GM12878 (cell line): ENCODE results near the gene MRRF. TPM values are rescaled to one million over a fixed set of nuclear protein-coding genes. Genes with fewer than 3 reads are reported as not detected.

Experiments
- ATAC-seq: fragments of 200-7000 bp; cut with Tn5 transposase; 3 replicates; pipeline ENCODE4 v1.9.1; 2020; ENCODE audit warnings: mild to moderate bottlenecking, moderate library complexity
- BruUV-seq: library from RNA; stranded (reverse); fragments of 400-500 nt; replicated peaks from 2 replicates; lab custom pipeline; 2021; lab: Mats Ljungman, UMichigan
- CTCF ChIA-PET: fragments of 300-600 bp; sonication (Branson Sonifier 250); formaldehyde crosslinking; extraction: SDS; loops from one replicate; lab custom pipeline; 2021; ENCODE audit warnings: inconsistent platforms; lab: Yijun Ruan, JAX
- POLR2A ChIA-PET: fragments of 350-600 bp; formaldehyde crosslinking; extraction: SDS; loops from one replicate; lab custom pipeline; 2021; ENCODE audit warnings: inconsistent platforms; lab: Charles Lee
- RAD21 ChIA-PET: fragments of 300-600 bp; sonication (Branson Sonifier 250); formaldehyde crosslinking; loops from one replicate; lab custom pipeline; 2023; ENCODE audit warnings: antibody characterized with exemption; ENCODE audit not compliant: unreplicated experiment; lab: Charles Lee
- SMC1A ChIA-PET: fragments of 300-600 bp; sonication (Branson Sonifier 250); formaldehyde crosslinking; loops from one replicate; lab custom pipeline; 2023; ENCODE audit not compliant: unreplicated experiment, uncharacterized antibody; lab: Charles Lee
- DNase-seq: peaks from one replicate; pipeline ENCODE4 v3.0.0-alpha.2; 2011; ENCODE audit warnings: low read depth, low spot score
- FAIRE-seq: peaks from 3 replicates; lab custom pipeline; 2011; peaks lifted over from hg19 to GRCh38; lab: Jason Lieb, UNC
- H2AFZ ChIP-seq: 2 replicates; pipeline ENCODE4 v1.6.0; 2011; ENCODE audit warnings: low read depth, low read length, control low read depth; ENCODE audit not compliant: control insufficient read depth
- H3K27ac ChIP-seq: 2 replicates; pipeline ENCODE4 v1.5.1; 2011; ENCODE audit warnings: control low read depth; ENCODE audit not compliant: control insufficient read depth, insufficient read depth
- H3K27me3 ChIP-seq, 2 experiments: replicated peaks in 1 of 2; 2 replicates each; pipeline versions ENCODE4 v1.6.0 to v1.6.1; 2011; ENCODE audit warnings: low read length in 1 of 2; ENCODE audit not compliant: control insufficient read depth in 2 of 2, insufficient read depth in 2 of 2
- H3K36me3 ChIP-seq, 2 experiments: 2 replicates each; pipeline ENCODE4 v1.5.1; 2011; ENCODE audit warnings: low read length in 1 of 2; ENCODE audit not compliant: control insufficient read depth in 2 of 2, insufficient read depth in 2 of 2
- H3K4me1 ChIP-seq: 2 replicates; pipeline ENCODE4 v1.6.1; 2011; ENCODE audit warnings: mild to moderate bottlenecking, low read length, moderate library complexity, mixed read lengths; ENCODE audit not compliant: control insufficient read depth, insufficient read depth
- H3K4me2 ChIP-seq: 2 replicates; pipeline ENCODE4 v1.6.0; 2011; ENCODE audit warnings: control low read depth; ENCODE audit not compliant: control insufficient read depth, insufficient read depth
- H3K4me3 ChIP-seq: fragments of 200-600 bp; sonication (generic); 2 replicates; pipeline ENCODE4 v1.5.1; 2016
- H3K79me2 ChIP-seq: 2 replicates; pipeline ENCODE4 v1.6.0; 2011; ENCODE audit warnings: low read length; ENCODE audit not compliant: control insufficient read depth, insufficient read depth
- H3K9ac ChIP-seq: 2 replicates; pipeline ENCODE4 v1.8.0; 2011; ENCODE audit warnings: low read length, control low read depth, mixed read lengths; ENCODE audit not compliant: control insufficient read depth, insufficient read depth
- H3K9me3 ChIP-seq: replicated peaks from 3 replicates; pipeline ENCODE4 v1.5.1; 2011; ENCODE audit warnings: mild to moderate bottlenecking, low read length; ENCODE audit not compliant: control insufficient read depth, insufficient read depth
- H4K20me1 ChIP-seq: 2 replicates; pipeline ENCODE4 v1.6.0; 2011; ENCODE audit not compliant: control insufficient read depth, insufficient read depth
- BMI1 ChIP-seq: fragments of 450-650 bp; IDR thresholded peaks from 2 replicates; pipeline ENCODE4 v1.6.1; 2016; ENCODE audit warnings: mild to moderate bottlenecking, moderate library complexity, borderline replicate concordance
- CEBPB ChIP-seq, 2 experiments: fragments of 150-350 bp in 1 of 2; IDR thresholded peaks; 2 replicates each; pipeline ENCODE4 v1.6.1; 2012 to 2014; ENCODE audit warnings: low read depth in 2 of 2, low read length in 2 of 2, borderline replicate concordance in 1 of 2, inconsistent platforms in 1 of 2
- EGR1 ChIP-seq, 2 experiments: IDR thresholded peaks; 1 replicate in 1 of 2; 2 replicates in 1 of 2; pipeline ENCODE4 v1.6.1; 2011 to 2012; ENCODE audit warnings: low read depth in 2 of 2, low read length in 2 of 2, borderline replicate concordance in 1 of 2, mild to moderate bottlenecking in 1 of 2, moderate library complexity in 1 of 2
- ESRRA ChIP-seq: IDR thresholded peaks from 2 replicates; pipeline ENCODE4 v1.6.1; 2012; ENCODE audit warnings: mild to moderate bottlenecking, low read length, improper control_type of control experiment
- GATAD2B ChIP-seq: fragments of 450-650 bp; conservative IDR thresholded peaks from 2 replicates; pipeline ENCODE4 v1.6.1; 2017; ENCODE audit warnings: low read depth, mild to moderate bottlenecking, moderate library complexity
- IKZF1 ChIP-seq: fragments of 450-650 bp; conservative IDR thresholded peaks from 2 replicates; pipeline ENCODE4 v1.6.1; 2017; ENCODE audit warnings: antibody characterized with exemption, mild to moderate bottlenecking
- JUND ChIP-seq: IDR thresholded peaks from 2 replicates; pipeline ENCODE4 v1.6.1; 2012; ENCODE audit warnings: low read depth, mild to moderate bottlenecking, low read length, improper control_type of control experiment, moderate library complexity
- SMC3 ChIP-seq: IDR thresholded peaks from 2 replicates; pipeline ENCODE4 v1.6.1; 2011; ENCODE audit warnings: low read length, improper control_type of control experiment, borderline replicate concordance
- ZNF207 ChIP-seq: fragments of 450-650 bp; IDR thresholded peaks from 2 replicates; pipeline ENCODE4 v1.6.1; 2014; ENCODE audit warnings: antibody characterized with exemption, mild to moderate bottlenecking, borderline replicate concordance
- WGBS: methylation state at CpG from one replicate; pipeline ENCODE4 v1.1.6; 2016; ENCODE audit warnings: low lambda C conversion rate; ENCODE audit not compliant: insufficient replicate concordance, insufficient coverage; ENCODE audit errors: missing lambda C conversion rate; 5-methylcytosine and 5-hydroxymethylcytosine counted together
- in situ Hi-C: fragments of 300-500 bp; cut with MboI; formaldehyde crosslinking; loops from 9 replicates; pipeline ENCODE4 v1.14.3; 2018; ENCODE audit warnings: mixed read lengths
- intact Hi-C: fragments of 100-400 bp; cut with micrococcal nuclease; formaldehyde crosslinking; loops from one replicate; pipeline ENCODE4 v1.14.2; 2022; ENCODE audit not compliant: unreplicated experiment
- polyA plus RNA-seq, 11 experiments: library from polyadenylated mRNA; depleted of rRNA in 4 of 11; unstranded in 6 of 11; stranded (reverse) in 5 of 11; fragments of >200 nt; fragmentation: Nextera tagmentation in 4 of 11; fragmentation: Illumina TruSeq in 1 of 11; extraction: Ambion mirVana in 4 of 11; extraction: Trizol in 1 of 11; gene quantifications; 1 replicate in 1 of 11; 2 replicates in 10 of 11; pipeline versions ENCODE4 v1.2.1 to v1.2.3, GENCODE V29; 2011 to 2016; ENCODE audit warnings: inconsistent platforms in 2 of 11, missing spikeins in 2 of 11, low read depth in 1 of 11
- total RNA-seq, 4 experiments: library from RNA; depleted of rRNA in 3 of 4; stranded (reverse); fragments of >200 nt in 3 of 4; fragmentation: Illumina TruSeq in 1 of 4; extraction: Trizol in 1 of 4; gene quantifications; 2 replicates each; pipeline versions ENCODE4 v1.2.1 to v1.2.3, GENCODE V29; 2013 to 2021
- TF ChIP-seq, protein P1 (sequence below): fragments of 150-350 bp; IDR thresholded peaks from 2 replicates; pipeline ENCODE4 v1.6.1; 2016; ENCODE audit warnings: low read depth, low read length
- TF ChIP-seq, protein P2 (sequence below): fragments of 450-650 bp; formaldehyde crosslinking; IDR thresholded peaks from 2 replicates; pipeline ENCODE4 v1.5.0; 2022; ENCODE audit warnings: mild to moderate bottlenecking, missing genetic modification characterization
- TF ChIP-seq, protein P3 (sequence below): fragments of 450-650 bp; IDR thresholded peaks from 2 replicates; pipeline ENCODE4 v1.6.1; 2017; ENCODE audit warnings: low read depth, mild to moderate bottlenecking, moderate library complexity
- TF ChIP-seq, protein P4 (sequence below): fragments of 450-650 bp; IDR thresholded peaks from 2 replicates; pipeline ENCODE4 v1.6.1; 2017; ENCODE audit warnings: borderline replicate concordance
- TF ChIP-seq, protein P5 (sequence below): IDR thresholded peaks from 2 replicates; pipeline ENCODE4 v1.6.1; 2012; ENCODE audit warnings: low read depth, low read length, improper control_type of control experiment

MRRF gene
- total and polyA plus RNA-seq, 10 of the 15 experiments (the other 5 are each of a cell fraction or from before 2014, with no cell fraction given): 64.8 to 112 (median 76.4) TPM

DNA sequence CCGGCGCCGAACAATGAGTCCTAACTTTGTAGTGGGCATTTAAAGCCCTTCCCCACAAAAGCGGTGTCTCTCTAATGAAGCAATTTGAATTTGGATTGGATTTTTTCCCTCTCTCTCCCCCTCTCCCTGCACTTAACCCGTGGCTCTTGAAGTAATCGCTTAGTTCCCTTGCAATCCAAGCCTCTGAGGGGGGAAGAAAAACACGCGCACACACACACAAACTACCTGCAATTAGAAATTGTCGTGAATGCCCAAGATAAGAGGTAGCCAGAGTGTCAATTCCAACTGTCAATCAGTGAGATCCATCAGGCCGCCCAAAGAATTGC is 37.1 kb upstream of the MRRF start:
- 24% methylated on average over 7 of the region's 10 CpGs for WGBS
- in situ Hi-C loops: no loop called here
- no peak for TF ChIP-seq CEBPB (IDR thresholded peaks at IDR 0.05; ENCODE audit: borderline replicate concordance in 1 of 2, low read depth in 2 of 2, low read length in 2 of 2)
- TF ChIP-seq, protein P1, sequence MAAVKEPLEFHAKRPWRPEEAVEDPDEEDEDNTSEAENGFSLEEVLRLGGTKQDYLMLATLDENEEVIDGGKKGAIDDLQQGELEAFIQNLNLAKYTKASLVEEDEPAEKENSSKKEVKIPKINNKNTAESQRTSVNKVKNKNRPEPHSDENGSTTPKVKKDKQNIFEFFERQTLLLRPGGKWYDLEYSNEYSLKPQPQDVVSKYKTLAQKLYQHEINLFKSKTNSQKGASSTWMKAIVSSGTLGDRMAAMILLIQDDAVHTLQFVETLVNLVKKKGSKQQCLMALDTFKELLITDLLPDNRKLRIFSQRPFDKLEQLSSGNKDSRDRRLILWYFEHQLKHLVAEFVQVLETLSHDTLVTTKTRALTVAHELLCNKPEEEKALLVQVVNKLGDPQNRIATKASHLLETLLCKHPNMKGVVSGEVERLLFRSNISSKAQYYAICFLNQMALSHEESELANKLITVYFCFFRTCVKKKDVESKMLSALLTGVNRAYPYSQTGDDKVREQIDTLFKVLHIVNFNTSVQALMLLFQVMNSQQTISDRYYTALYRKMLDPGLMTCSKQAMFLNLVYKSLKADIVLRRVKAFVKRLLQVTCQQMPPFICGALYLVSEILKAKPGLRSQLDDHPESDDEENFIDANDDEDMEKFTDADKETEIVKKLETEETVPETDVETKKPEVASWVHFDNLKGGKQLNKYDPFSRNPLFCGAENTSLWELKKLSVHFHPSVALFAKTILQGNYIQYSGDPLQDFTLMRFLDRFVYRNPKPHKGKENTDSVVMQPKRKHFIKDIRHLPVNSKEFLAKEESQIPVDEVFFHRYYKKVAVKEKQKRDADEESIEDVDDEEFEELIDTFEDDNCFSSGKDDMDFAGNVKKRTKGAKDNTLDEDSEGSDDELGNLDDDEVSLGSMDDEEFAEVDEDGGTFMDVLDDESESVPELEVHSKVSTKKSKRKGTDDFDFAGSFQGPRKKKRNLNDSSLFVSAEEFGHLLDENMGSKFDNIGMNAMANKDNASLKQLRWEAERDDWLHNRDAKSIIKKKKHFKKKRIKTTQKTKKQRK: no peak
- no peak for TF ChIP-seq SMC3
- no peak for TF ChIP-seq GATAD2B
- TF ChIP-seq, protein P2, sequence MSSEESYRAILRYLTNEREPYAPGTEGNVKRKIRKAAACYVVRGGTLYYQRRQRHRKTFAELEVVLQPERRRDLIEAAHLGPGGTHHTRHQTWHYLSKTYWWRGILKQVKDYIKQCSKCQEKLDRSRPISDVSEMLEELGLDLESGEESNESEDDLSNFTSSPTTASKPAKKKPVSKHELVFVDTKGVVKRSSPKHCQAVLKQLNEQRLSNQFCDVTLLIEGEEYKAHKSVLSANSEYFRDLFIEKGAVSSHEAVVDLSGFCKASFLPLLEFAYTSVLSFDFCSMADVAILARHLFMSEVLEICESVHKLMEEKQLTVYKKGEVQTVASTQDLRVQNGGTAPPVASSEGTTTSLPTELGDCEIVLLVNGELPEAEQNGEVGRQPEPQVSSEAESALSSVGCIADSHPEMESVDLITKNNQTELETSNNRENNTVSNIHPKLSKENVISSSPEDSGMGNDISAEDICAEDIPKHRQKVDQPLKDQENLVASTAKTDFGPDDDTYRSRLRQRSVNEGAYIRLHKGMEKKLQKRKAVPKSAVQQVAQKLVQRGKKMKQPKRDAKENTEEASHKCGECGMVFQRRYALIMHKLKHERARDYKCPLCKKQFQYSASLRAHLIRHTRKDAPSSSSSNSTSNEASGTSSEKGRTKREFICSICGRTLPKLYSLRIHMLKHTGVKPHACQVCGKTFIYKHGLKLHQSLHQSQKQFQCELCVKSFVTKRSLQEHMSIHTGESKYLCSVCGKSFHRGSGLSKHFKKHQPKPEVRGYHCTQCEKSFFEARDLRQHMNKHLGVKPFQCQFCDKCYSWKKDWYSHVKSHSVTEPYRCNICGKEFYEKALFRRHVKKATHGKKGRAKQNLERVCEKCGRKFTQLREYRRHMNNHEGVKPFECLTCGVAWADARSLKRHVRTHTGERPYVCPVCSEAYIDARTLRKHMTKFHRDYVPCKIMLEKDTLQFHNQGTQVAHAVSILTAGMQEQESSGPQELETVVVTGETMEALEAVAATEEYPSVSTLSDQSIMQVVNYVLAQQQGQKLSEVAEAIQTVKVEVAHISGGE (CRISPR knock-in tag): no peak
- no peak for TF ChIP-seq BMI1
- no peak for TF ChIP-seq EGR1 (IDR thresholded peaks at IDR 0.05; ENCODE audit: borderline replicate concordance in 1 of 2, low read depth in 2 of 2, low read length in 2 of 2)
- no peak for TF ChIP-seq IKZF1
- TF ChIP-seq, protein P3, sequence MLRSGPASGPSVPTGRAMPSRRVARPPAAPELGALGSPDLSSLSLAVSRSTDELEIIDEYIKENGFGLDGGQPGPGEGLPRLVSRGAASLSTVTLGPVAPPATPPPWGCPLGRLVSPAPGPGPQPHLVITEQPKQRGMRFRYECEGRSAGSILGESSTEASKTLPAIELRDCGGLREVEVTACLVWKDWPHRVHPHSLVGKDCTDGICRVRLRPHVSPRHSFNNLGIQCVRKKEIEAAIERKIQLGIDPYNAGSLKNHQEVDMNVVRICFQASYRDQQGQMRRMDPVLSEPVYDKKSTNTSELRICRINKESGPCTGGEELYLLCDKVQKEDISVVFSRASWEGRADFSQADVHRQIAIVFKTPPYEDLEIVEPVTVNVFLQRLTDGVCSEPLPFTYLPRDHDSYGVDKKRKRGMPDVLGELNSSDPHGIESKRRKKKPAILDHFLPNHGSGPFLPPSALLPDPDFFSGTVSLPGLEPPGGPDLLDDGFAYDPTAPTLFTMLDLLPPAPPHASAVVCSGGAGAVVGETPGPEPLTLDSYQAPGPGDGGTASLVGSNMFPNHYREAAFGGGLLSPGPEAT: no peak
- TF ChIP-seq ZNF207: no peak
- TF ChIP-seq ESRRA: no peak
- TF ChIP-seq JUND: no peak
- TF ChIP-seq, protein P4, sequence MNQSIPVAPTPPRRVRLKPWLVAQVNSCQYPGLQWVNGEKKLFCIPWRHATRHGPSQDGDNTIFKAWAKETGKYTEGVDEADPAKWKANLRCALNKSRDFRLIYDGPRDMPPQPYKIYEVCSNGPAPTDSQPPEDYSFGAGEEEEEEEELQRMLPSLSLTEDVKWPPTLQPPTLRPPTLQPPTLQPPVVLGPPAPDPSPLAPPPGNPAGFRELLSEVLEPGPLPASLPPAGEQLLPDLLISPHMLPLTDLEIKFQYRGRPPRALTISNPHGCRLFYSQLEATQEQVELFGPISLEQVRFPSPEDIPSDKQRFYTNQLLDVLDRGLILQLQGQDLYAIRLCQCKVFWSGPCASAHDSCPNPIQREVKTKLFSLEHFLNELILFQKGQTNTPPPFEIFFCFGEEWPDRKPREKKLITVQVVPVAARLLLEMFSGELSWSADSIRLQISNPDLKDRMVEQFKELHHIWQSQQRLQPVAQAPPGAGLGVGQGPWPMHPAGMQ: no peak
- TF ChIP-seq, protein P5, sequence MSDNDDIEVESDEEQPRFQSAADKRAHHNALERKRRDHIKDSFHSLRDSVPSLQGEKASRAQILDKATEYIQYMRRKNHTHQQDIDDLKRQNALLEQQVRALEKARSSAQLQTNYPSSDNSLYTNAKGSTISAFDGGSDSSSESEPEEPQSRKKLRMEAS: no peak

More for the DNA sequence above, 37.1 kb upstream of the MRRF start:
- H4K20me1 ChIP-seq: no peaks in the 10 kb centered on the region; the same call in 1 of the 2 replicates
- ChIA-PET CTCF (no interaction called here), RAD21 (no interaction called here), POLR2A (no interaction called here), SMC1A (no interaction called here)
- DNase-seq (no peak), ATAC-seq (no peak), FAIRE-seq (no peak)
- no peak overlapping the region for H2AFZ ChIP-seq
- H3K4me2 ChIP-seq: no peak overlapping the region
- peaks cover 8 to 27% of the 10 kb centered on the region in 2 experiments for H3K27me3 ChIP-seq
- no peaks in the 10 kb centered on the region for H3K4me1 ChIP-seq
- intact Hi-C loops: no loop called here
- BruUV-seq: no TSS peak
- H3K79me2 ChIP-seq: no peaks in the 10 kb centered on the region
- H3K9ac ChIP-seq: no peak overlapping the region
- no peak overlapping the region for H3K4me3 ChIP-seq
- H3K36me3 ChIP-seq: no peaks in the 10 kb centered on the region
- H3K27ac ChIP-seq: no peak overlapping the region
- H3K9me3 ChIP-seq: no peaks in the 10 kb centered on the region
